H9 (cell line): Measurements from ENCODE around the gene PGBD5. TPM values are rescaled to one million over a fixed set of nuclear protein-coding genes. Genes with fewer than 3 reads are reported as not detected.

ENCODE experiments used
- DNase-seq: peaks from one replicate; pipeline ENCODE4 v3.0.0-alpha.2; 2017
- H2AFZ ChIP-seq: one replicate; pipeline ENCODE4 v1.6.1; 2013; ENCODE audit warnings: mild to moderate bottlenecking, low read length, control low read depth, moderate library complexity
- H2AK5ac ChIP-seq: 2 replicates; pipeline ENCODE4 v1.6.1; 2013; ENCODE audit warnings: low read length, control low read depth, mixed read lengths; ENCODE audit not compliant: insufficient read length
- H2BK120ac ChIP-seq: one replicate; pipeline ENCODE4 v1.6.1; 2013; ENCODE audit warnings: low read depth, mild to moderate bottlenecking, low read length, control low read depth, inconsistent platforms; ENCODE audit not compliant: poor library complexity, severe bottlenecking
- H2BK12ac ChIP-seq: 2 replicates; pipeline ENCODE4 v1.6.1; 2013; ENCODE audit warnings: low read length, control low read depth, mixed read lengths, low read depth; ENCODE audit not compliant: insufficient read length
- H2BK15ac ChIP-seq: 2 replicates; pipeline ENCODE4 v1.6.1; 2013; ENCODE audit warnings: low read depth, low read length, control low read depth
- H2BK20ac ChIP-seq: one replicate; pipeline ENCODE4 v1.6.1; 2013; ENCODE audit warnings: low read depth, mild to moderate bottlenecking, low read length, control low read depth, inconsistent platforms; ENCODE audit not compliant: poor library complexity, severe bottlenecking
- H2BK5ac ChIP-seq: 2 replicates; pipeline ENCODE4 v1.6.1; 2013; ENCODE audit warnings: low read length, control low read depth, mixed read lengths; ENCODE audit not compliant: insufficient read length
- H3K14ac ChIP-seq: 2 replicates; pipeline ENCODE4 v1.6.1; 2013; ENCODE audit warnings: low read length, control low read depth; ENCODE audit not compliant: insufficient read depth
- H3K18ac ChIP-seq: 2 replicates; pipeline ENCODE4 v1.6.1; 2013; ENCODE audit warnings: low read depth, mild to moderate bottlenecking, mixed read lengths, low read length, control low read depth; ENCODE audit not compliant: insufficient read length
- H3K23ac ChIP-seq: 2 replicates; pipeline ENCODE4 v1.6.1; 2013; ENCODE audit warnings: low read length, control low read depth, mixed read lengths, low read depth; ENCODE audit not compliant: insufficient read length
- H3K23me2 ChIP-seq: 2 replicates; pipeline ENCODE4 v1.6.1; 2013; ENCODE audit warnings: low read depth, mild to moderate bottlenecking, mixed read lengths, low read length, control low read depth; ENCODE audit not compliant: insufficient read length, poor library complexity, severe bottlenecking
- H3K27ac ChIP-seq: 2 replicates; pipeline ENCODE4 v1.5.1; 2013; ENCODE audit warnings: low read length, control low read depth, mixed read lengths, low read depth; ENCODE audit not compliant: insufficient read length
- H3K27me3 ChIP-seq: 2 replicates; pipeline ENCODE4 v1.6.1; 2013; ENCODE audit warnings: low read length, control low read depth, inconsistent platforms; ENCODE audit not compliant: insufficient read depth
- H3K4ac ChIP-seq: 2 replicates; pipeline ENCODE4 v1.6.1; 2013; ENCODE audit warnings: low read depth, mild to moderate bottlenecking, control low read depth, inconsistent platforms, low read length, moderate library complexity
- H3K4me1 ChIP-seq: 2 replicates; pipeline ENCODE4 v1.6.1; 2013; ENCODE audit warnings: low read length, control low read depth, inconsistent platforms; ENCODE audit not compliant: insufficient read depth
- H3K4me2 ChIP-seq: 2 replicates; pipeline ENCODE4 v1.6.1; 2013; ENCODE audit warnings: low read length, control low read depth, mixed read lengths; ENCODE audit not compliant: insufficient read length, insufficient read depth
- H3K56ac ChIP-seq: 2 replicates; pipeline ENCODE4 v1.6.1; 2013; ENCODE audit warnings: low read depth, mild to moderate bottlenecking, mixed read lengths, low read length, control low read depth; ENCODE audit not compliant: insufficient read length
- H3K79me1 ChIP-seq: 2 replicates; pipeline ENCODE4 v1.6.1; 2013; ENCODE audit warnings: low read depth, mild to moderate bottlenecking, moderate library complexity, low read length, control low read depth, inconsistent platforms; ENCODE audit not compliant: insufficient read depth, poor library complexity, severe bottlenecking
- H3K79me2 ChIP-seq: 2 replicates; pipeline ENCODE4 v1.6.1; 2013; ENCODE audit warnings: low read length, control low read depth, inconsistent platforms; ENCODE audit not compliant: insufficient read depth
- H3K9ac ChIP-seq: 2 replicates; pipeline ENCODE4 v1.6.1; 2013; ENCODE audit warnings: low read length, control low read depth, mixed read lengths; ENCODE audit not compliant: insufficient read length; ENCODE audit errors: extremely low read depth
- H3K9me3 ChIP-seq: one replicate; pipeline ENCODE4 v1.6.1; 2013; ENCODE audit warnings: low read depth, low read length, inconsistent platforms; ENCODE audit not compliant: control insufficient read depth
- H3T11ph ChIP-seq: one replicate; pipeline ENCODE4 v1.6.1; 2013; ENCODE audit warnings: mild to moderate bottlenecking, low read length, control low read depth, inconsistent platforms
- H4K20me1 ChIP-seq: one replicate; pipeline ENCODE4 v1.6.1; 2013; ENCODE audit not compliant: control insufficient read depth, insufficient read length, insufficient read depth
- H4K5ac ChIP-seq: 2 replicates; pipeline ENCODE4 v1.6.1; 2013; ENCODE audit warnings: low read depth, mild to moderate bottlenecking, mixed read lengths, low read length, control low read depth; ENCODE audit not compliant: insufficient read length
- H4K8ac ChIP-seq: replicated peaks from 2 replicates; pipeline ENCODE4 v1.6.1; 2013; ENCODE audit warnings: low read length, control low read depth, mixed read lengths, low read depth; ENCODE audit not compliant: insufficient read length
- H4K91ac ChIP-seq: 2 replicates; pipeline ENCODE4 v1.6.1; 2013; ENCODE audit warnings: low read depth, mild to moderate bottlenecking, moderate library complexity, mixed read lengths, low read length, control low read depth; ENCODE audit not compliant: insufficient read length
- H3K27ac Mint-ChIP-seq, 3 experiments: 2 replicates in 2 of 3; 3 replicates in 1 of 3; pipeline ENCODE4 v1.8.0; 2020 to 2021; ENCODE audit warnings: mixed read lengths in 3 of 3, mild to moderate bottlenecking in 1 of 3, moderate library complexity in 1 of 3
- H3K27me3 Mint-ChIP-seq: 2 replicates; pipeline ENCODE4 v1.8.0; 2021; ENCODE audit warnings: low read depth, mild to moderate bottlenecking, moderate library complexity, mixed read lengths
- H3K36me3 Mint-ChIP-seq, 3 experiments: 2 replicates in 2 of 3; 3 replicates in 1 of 3; pipeline ENCODE4 v1.8.0; 2020 to 2021; ENCODE audit warnings: low read depth in 3 of 3, mixed read lengths in 3 of 3; ENCODE audit not compliant: insufficient read depth in 1 of 3
- H3K4me1 Mint-ChIP-seq, 2 experiments: 2 replicates each; pipeline ENCODE4 v1.8.0; 2020; ENCODE audit warnings: mixed read lengths in 2 of 2
- H3K4me3 Mint-ChIP-seq, 2 experiments: 2 replicates in 1 of 2; 3 replicates in 1 of 2; pipeline ENCODE4 v1.8.0; 2020 to 2021; ENCODE audit warnings: mild to moderate bottlenecking in 2 of 2, mixed read lengths in 2 of 2, moderate library complexity in 1 of 2
- H3K9me3 Mint-ChIP-seq, 2 experiments: 2 replicates in 1 of 2; 3 replicates in 1 of 2; pipeline ENCODE4 v1.8.0; 2020; ENCODE audit warnings: mild to moderate bottlenecking in 2 of 2, mixed read lengths in 2 of 2, moderate library complexity in 1 of 2
- CTCF ChIP-seq: fragments of 200-600 bp; sonication (generic); conservative IDR thresholded peaks from 3 replicates; pipeline ENCODE4 v1.8.0; 2021; ENCODE audit warnings: antibody characterized with exemption, mild to moderate bottlenecking
- WGBS: extraction: QIAGEN DNeasy Blood & Tissue Kit; methylation state at CpG from one replicate; pipeline ENCODE4 v1.1.7; 2013; ENCODE audit warnings: missing lambda C conversion rate, low lambda C conversion rate, mixed read lengths; ENCODE audit not compliant: insufficient read length; ENCODE audit errors: extremely low coverage; 5-methylcytosine and 5-hydroxymethylcytosine counted together
- total RNA-seq: library from RNA; stranded (reverse); gene quantifications from 2 replicates; pipeline ENCODE4 v1.2.1, GENCODE V29; 2021

PGBD5 gene
- total RNA-seq, 1 experiment from 2014 or later = 19.1 TPM

GRCh38 chr1:230394741-230395140 lies 31.4 kb downstream of the PGBD5 start:
- no peak overlapping the region for H2AFZ ChIP-seq
- TF ChIP-seq CTCF = no peak
- no peak overlapping the region for H4K8ac ChIP-seq
- peaks cover 3% of the 10 kb centered on the region for H4K20me1 ChIP-seq
- H3K9me3 ChIP-seq = no peaks in the 10 kb centered on the region
- H3K56ac ChIP-seq = no peak overlapping the region
- H2BK12ac ChIP-seq = no peak overlapping the region
- H3K79me1 ChIP-seq = peaks cover 4% of the 10 kb centered on the region
- no peak overlapping the region for H3K9ac ChIP-seq
- WGBS = 100% methylated on average over 3 of the region's 8 CpGs
- peaks cover 15% of the 10 kb centered on the region for H3K4me1 ChIP-seq
- peaks cover 44 to 56% of the 10 kb centered on the region in 2 experiments for H3K4me1 Mint-ChIP-seq
- no peak overlapping the region for H2BK15ac ChIP-seq
- H2BK5ac ChIP-seq = no peak overlapping the region
- H3K9me3 Mint-ChIP-seq = no peaks in the 10 kb centered on the region; a peak in 2 of 5 replicates
- no peak overlapping the region for H3K18ac ChIP-seq
- no peak for DNase-seq
- no peak overlapping the region for H3K23ac ChIP-seq
- H3K14ac ChIP-seq = no peak overlapping the region
- no peak overlapping the region for H3T11ph ChIP-seq
- H3K27me3 Mint-ChIP-seq = no peaks in the 10 kb centered on the region; the same call in 1 of the 2 replicates
- no peak overlapping the region for H3K4me3 Mint-ChIP-seq
- H3K79me2 ChIP-seq = peaks cover 2% of the 10 kb centered on the region; the same call in 1 of the 2 replicates
- H3K27me3 ChIP-seq = no peaks in the 10 kb centered on the region
- H4K91ac ChIP-seq = no peak overlapping the region
- no peak overlapping the region for H3K27ac ChIP-seq
- no peak overlapping the region for H2BK120ac ChIP-seq
- no peak overlapping the region for H2AK5ac ChIP-seq
- peaks cover 0 to 5% (median under 1%) of the 10 kb centered on the region in 3 experiments; a peak in 3 of 7 replicates for H3K36me3 Mint-ChIP-seq
- H2BK20ac ChIP-seq = no peak overlapping the region
- no peaks in the 10 kb centered on the region for H3K23me2 ChIP-seq
- H3K27ac Mint-ChIP-seq = no peak overlapping the region
- H3K4me2 ChIP-seq = no peak overlapping the region
- H3K4ac ChIP-seq = no peak overlapping the region
- H4K5ac ChIP-seq = no peak overlapping the region
